Peyer's patch (tissue), 4 donors: ENCODE results near the gene EEF1AKMT3.

Experiments
- POLR2A ChIP-seq, 2 donors: fragments of 450-650 bp; IDR thresholded peaks; one replicate each; pipeline ENCODE4 v1.5.1; 2017; ENCODE audit warnings: antibody characterized with exemption in 2 of 2, mild to moderate bottlenecking in 2 of 2, moderate library complexity in 2 of 2
- TF ChIP-seq, protein P1 (sequence below), 6 experiments: fragments of 450-650 bp in 4 of 6; fragments of 200-600 bp in 2 of 6; sonication (generic) in 1 of 6; IDR thresholded peaks; one replicate each; pipeline ENCODE4 v1.5.1; 2017 to 2019; ENCODE audit warnings: antibody characterized with exemption in 6 of 6, mild to moderate bottlenecking in 3 of 6, moderate library complexity in 1 of 6

DNA sequence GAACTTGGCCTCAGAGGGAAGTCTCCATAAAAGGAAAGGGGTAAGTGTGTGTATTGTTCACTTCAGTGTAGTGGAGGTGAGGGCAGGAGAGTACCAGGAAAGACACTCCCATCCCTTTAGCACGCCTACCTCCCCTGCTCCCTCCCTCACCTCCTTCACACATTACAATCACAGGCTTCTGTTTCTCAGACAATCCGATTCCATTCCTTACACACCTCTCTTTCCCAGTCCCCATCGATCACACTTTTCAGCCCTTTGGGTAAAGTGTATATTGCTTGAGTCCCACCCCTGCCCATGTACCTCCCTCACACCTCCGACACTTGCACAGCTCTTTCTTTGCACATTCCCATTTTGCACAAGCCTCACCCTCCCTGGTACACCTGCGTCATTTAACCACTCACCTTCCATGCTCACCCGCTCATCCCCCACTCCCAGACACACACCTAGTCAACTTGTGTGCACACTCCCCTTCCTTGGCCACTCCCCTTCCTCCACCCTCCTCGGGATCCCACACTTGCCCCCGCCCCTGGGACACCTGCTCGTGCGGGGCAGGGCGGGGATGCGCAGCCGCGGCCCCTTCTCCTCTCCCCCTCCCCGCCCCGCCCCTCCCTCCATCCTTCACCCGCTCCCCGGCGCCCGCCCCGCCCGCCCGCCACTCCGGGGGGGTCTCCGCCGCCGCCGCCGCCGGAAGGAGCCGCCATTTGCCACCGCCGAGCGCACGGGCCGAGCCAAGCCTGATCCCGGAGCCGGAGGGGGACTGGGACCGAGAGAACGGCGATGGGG is 17.8 kb upstream of the EEF1AKMT3 start, which contains the start of gene MARCHF9:
- TF ChIP-seq, protein P1, sequence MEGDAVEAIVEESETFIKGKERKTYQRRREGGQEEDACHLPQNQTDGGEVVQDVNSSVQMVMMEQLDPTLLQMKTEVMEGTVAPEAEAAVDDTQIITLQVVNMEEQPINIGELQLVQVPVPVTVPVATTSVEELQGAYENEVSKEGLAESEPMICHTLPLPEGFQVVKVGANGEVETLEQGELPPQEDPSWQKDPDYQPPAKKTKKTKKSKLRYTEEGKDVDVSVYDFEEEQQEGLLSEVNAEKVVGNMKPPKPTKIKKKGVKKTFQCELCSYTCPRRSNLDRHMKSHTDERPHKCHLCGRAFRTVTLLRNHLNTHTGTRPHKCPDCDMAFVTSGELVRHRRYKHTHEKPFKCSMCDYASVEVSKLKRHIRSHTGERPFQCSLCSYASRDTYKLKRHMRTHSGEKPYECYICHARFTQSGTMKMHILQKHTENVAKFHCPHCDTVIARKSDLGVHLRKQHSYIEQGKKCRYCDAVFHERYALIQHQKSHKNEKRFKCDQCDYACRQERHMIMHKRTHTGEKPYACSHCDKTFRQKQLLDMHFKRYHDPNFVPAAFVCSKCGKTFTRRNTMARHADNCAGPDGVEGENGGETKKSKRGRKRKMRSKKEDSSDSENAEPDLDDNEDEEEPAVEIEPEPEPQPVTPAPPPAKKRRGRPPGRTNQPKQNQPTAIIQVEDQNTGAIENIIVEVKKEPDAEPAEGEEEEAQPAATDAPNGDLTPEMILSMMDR (IDR thresholded peaks at IDR 0.05): no peak
- no peak for TF ChIP-seq POLR2A (IDR thresholded peaks at IDR 0.05)
